ENCODE data around the gene PLD6.
"Not testable (repeated sequence)": the region's sequence is repeated elsewhere in the genome, so short reads cannot be mapped to it uniquely, and the experiment has no call there.

PLD6 gene

GRCh38 chr17:17201271-17201670 lies 4.9 kb downstream of the PLD6 start:
- DNase-seq (ENCODE audit: extremely low read depth, insufficient read length), result no peak
- no peak overlapping the region for H3K4me3 ChIP-seq (replicated peaks; ENCODE audit: low read depth, low read length)
- peaks cover 1% of the 10 kb centered on the region for H3K36me3 ChIP-seq (ENCODE audit: control insufficient read depth, insufficient read depth, low read length)
- H3K27me3 ChIP-seq (replicated peaks; ENCODE audit: control insufficient read depth, insufficient read depth, low read length), result no peaks in the 10 kb centered on the region
- TF ChIP-seq, protein P1, sequence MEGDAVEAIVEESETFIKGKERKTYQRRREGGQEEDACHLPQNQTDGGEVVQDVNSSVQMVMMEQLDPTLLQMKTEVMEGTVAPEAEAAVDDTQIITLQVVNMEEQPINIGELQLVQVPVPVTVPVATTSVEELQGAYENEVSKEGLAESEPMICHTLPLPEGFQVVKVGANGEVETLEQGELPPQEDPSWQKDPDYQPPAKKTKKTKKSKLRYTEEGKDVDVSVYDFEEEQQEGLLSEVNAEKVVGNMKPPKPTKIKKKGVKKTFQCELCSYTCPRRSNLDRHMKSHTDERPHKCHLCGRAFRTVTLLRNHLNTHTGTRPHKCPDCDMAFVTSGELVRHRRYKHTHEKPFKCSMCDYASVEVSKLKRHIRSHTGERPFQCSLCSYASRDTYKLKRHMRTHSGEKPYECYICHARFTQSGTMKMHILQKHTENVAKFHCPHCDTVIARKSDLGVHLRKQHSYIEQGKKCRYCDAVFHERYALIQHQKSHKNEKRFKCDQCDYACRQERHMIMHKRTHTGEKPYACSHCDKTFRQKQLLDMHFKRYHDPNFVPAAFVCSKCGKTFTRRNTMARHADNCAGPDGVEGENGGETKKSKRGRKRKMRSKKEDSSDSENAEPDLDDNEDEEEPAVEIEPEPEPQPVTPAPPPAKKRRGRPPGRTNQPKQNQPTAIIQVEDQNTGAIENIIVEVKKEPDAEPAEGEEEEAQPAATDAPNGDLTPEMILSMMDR (IDR thresholded peaks at IDR 0.05; ENCODE audit: insufficient read depth, low read length, poor library complexity, severe bottlenecking), result no peak

DNA sequence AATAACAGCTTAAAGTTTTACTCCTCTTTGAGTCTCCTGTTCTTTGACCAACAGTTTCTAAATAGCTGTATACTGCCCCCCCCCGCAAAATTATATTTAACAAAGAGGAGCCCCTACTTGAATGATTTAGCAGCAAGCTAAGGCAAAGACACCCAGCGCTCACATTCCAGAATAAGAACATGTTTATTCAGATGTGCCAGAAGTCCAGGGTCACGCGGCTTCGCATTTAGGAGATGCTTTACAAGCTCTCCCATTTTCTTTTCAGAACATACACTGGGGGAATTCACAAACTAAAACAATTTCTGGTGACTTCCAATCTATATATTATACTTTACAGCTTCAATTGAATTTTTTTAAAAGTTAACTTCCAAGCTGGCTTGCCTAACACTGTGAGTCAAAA lies 5.3 kb downstream of the PLD6 start:
- Histone ChIP-seq H3K36me3 (ENCODE audit: control insufficient read depth, insufficient read depth, low read length) (peaks cover 1% of the 10 kb centered on the region), H3K4me3 (replicated peaks; ENCODE audit: low read depth, low read length) (no peak overlapping the region), H3K27me3 (replicated peaks; ENCODE audit: control insufficient read depth, insufficient read depth, low read length) (no peaks in the 10 kb centered on the region)
- no peak for DNase-seq (ENCODE audit: extremely low read depth, insufficient read length)
- TF ChIP-seq, protein P1 (IDR thresholded peaks at IDR 0.05; ENCODE audit: insufficient read depth, low read length, poor library complexity, severe bottlenecking), result no peak

GRCh38 chr17:17200311-17200710 lies 5.8 kb downstream of the PLD6 start:
- Histone ChIP-seq H3K27me3 (replicated peaks; ENCODE audit: control insufficient read depth, insufficient read depth, low read length) (no peaks in the 10 kb centered on the region), H3K4me3 (replicated peaks; ENCODE audit: low read depth, low read length) (no peak overlapping the region), H3K36me3 (ENCODE audit: control insufficient read depth, insufficient read depth, low read length) (peaks cover 1% of the 10 kb centered on the region)
- TF ChIP-seq, protein P1 (IDR thresholded peaks at IDR 0.05; ENCODE audit: insufficient read depth, low read length, poor library complexity, severe bottlenecking), result no peak
- no peak for DNase-seq (ENCODE audit: extremely low read depth, insufficient read length)

DNA sequence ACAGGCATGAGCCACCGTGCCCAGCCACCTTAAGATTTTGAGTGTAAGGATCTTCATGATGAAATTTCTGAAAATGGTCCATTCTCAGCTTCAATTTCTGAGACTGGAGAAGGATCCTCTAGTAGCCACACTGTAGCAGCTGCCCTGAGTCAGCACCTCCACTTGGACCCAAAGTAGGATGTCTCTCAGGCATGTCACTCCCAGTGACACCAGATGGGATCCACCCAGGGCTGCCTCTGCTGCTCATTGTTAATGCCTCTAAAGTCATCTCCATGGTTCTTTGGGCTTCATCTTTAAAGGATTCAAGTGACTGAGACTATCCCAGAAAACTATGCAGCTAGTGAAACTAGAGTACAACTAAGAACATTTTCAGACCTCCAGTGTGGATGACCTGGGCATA lies 7.9 kb downstream of the PLD6 start:
- TF ChIP-seq, protein P1 (IDR thresholded peaks at IDR 0.05; ENCODE audit: insufficient read depth, low read length, poor library complexity, severe bottlenecking), result no peak
- no peaks in the 10 kb centered on the region for H3K27me3 ChIP-seq (replicated peaks; ENCODE audit: control insufficient read depth, insufficient read depth, low read length)

GRCh38 chr17:17196776-17197175 lies 9.4 kb downstream of the PLD6 start:
- no peak for DNase-seq (ENCODE audit: extremely low read depth, insufficient read length)
- TF ChIP-seq, protein P1 (IDR thresholded peaks at IDR 0.05; ENCODE audit: insufficient read depth, low read length, poor library complexity, severe bottlenecking), result no peak
- no peaks in the 10 kb centered on the region for H3K27me3 ChIP-seq (replicated peaks; ENCODE audit: control insufficient read depth, insufficient read depth, low read length)
- H3K36me3 ChIP-seq (ENCODE audit: control insufficient read depth, insufficient read depth, low read length), result no peaks in the 10 kb centered on the region
- no peak overlapping the region for H3K4me3 ChIP-seq (replicated peaks; ENCODE audit: low read depth, low read length)

More for the DNA sequence above, 7.9 kb downstream of the PLD6 start:
- Histone ChIP-seq H3K4me3 (replicated peaks; ENCODE audit: low read depth, low read length) (no peak overlapping the region), H3K36me3 (ENCODE audit: control insufficient read depth, insufficient read depth, low read length) (peaks cover 1% of the 10 kb centered on the region)
- DNase-seq (ENCODE audit: extremely low read depth, insufficient read length), result no peak

DNA sequence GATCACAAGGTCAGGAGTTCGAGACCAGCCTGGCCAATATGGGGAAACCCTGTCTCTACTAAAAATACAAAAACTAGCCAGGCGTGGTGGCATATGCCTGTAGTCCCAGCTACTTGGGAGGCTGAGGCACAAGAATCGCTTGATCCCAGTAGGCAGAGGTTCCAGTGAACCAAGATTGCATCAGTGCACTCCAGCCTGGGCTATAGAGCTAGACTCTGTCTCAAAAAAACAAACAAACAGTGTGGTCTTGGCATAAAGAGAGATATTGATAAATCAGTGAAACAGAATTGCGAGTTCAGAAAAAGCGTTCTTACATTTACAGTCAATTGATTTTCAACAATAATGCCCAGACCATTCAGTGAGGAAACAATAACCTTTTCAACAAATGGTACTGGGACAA lies 10.7 kb downstream of the PLD6 start:
- not testable (repeated sequence) for H3K36me3 ChIP-seq (ENCODE audit: control insufficient read depth, insufficient read depth, low read length); H3K4me3 ChIP-seq (replicated peaks; ENCODE audit: low read depth, low read length); DNase-seq (ENCODE audit: extremely low read depth, insufficient read length); H3K27me3 ChIP-seq (replicated peaks; ENCODE audit: control insufficient read depth, insufficient read depth, low read length)

All from GM06990 (cell line).